Endothelial cell of umbilical vein (primary cell): ENCODE data around the gene ULK4. TPM values are rescaled to one million over a fixed set of nuclear protein-coding genes. Genes with fewer than 3 reads are reported as not detected.

Experiments
- BruUV-seq: library from RNA; stranded (reverse); fragments of 400-500 nt; replicated peaks from 2 replicates; lab custom pipeline; 2021; lab: Mats Ljungman, UMichigan
- CTCF ChIA-PET: fragments of 300-600, 350-600 bp; sonication (Branson Sonifier 250); formaldehyde crosslinking; loops from one replicate; lab custom pipeline; 2021; ENCODE audit warnings: antibody characterized with exemption, inconsistent platforms; lab: Charles Lee
- POLR2A ChIA-PET: fragments of 300-600, 350-600 bp; sonication (Branson Sonifier 250); formaldehyde crosslinking; loops from one replicate; lab custom pipeline; 2021; ENCODE audit warnings: antibody characterized with exemption, inconsistent platforms; lab: Charles Lee
- DNase-seq: peaks from one replicate; pipeline ENCODE4 v3.0.0-alpha.2; 2011; ENCODE audit warnings: low read depth, low spot score
- FAIRE-seq: peaks from 2 replicates; lab custom pipeline; 2011; peaks lifted over from hg19 to GRCh38; lab: Jason Lieb, UNC
- H2AFZ ChIP-seq: 2 replicates; pipeline ENCODE4 v1.6.0; 2012; ENCODE audit warnings: low read depth, low read length, control low read depth, inconsistent platforms
- H3K27ac ChIP-seq: 2 replicates; pipeline ENCODE4 v1.5.1; 2011; ENCODE audit warnings: low read depth, mild to moderate bottlenecking, control low read depth, low read length, moderate library complexity; ENCODE audit not compliant: insufficient read depth
- H3K27me3 ChIP-seq, 2 experiments: 2 replicates each; pipeline versions ENCODE4 v1.6.0 to v1.6.1; 2011; ENCODE audit warnings: low read length in 2 of 2, mixed read lengths in 1 of 2; ENCODE audit not compliant: control insufficient read depth in 2 of 2, insufficient read depth in 2 of 2
- H3K36me3 ChIP-seq, 2 experiments: 2 replicates in 1 of 2; 3 replicates in 1 of 2; pipeline ENCODE4 v1.5.1; 2011; ENCODE audit warnings: low read length in 2 of 2, mild to moderate bottlenecking in 1 of 2, moderate library complexity in 1 of 2; ENCODE audit not compliant: control insufficient read depth in 2 of 2, insufficient read depth in 2 of 2; ENCODE audit errors: extremely low read depth in 1 of 2
- H3K4me1 ChIP-seq: 3 replicates; pipeline ENCODE4 v1.5.1; 2011; ENCODE audit warnings: mild to moderate bottlenecking, low read length; ENCODE audit not compliant: control insufficient read depth, insufficient read depth; ENCODE audit errors: extremely low read depth
- H3K4me2 ChIP-seq: 2 replicates; pipeline ENCODE4 v1.6.1; 2011; ENCODE audit warnings: low read length, control low read depth, mixed read lengths; ENCODE audit not compliant: insufficient read depth
- H3K4me3 ChIP-seq, 3 experiments: fragments of 200-600 bp in 1 of 3; sonication (generic), shearing (Covaris generic) in 1 of 3; replicated peaks in 1 of 3; 2 replicates each; pipeline ENCODE4 v1.5.1; 2011 to 2016; ENCODE audit warnings: control low read depth in 3 of 3, low read length in 3 of 3, mild to moderate bottlenecking in 2 of 3, inconsistent platforms in 1 of 3, low read depth in 1 of 3, moderate library complexity in 1 of 3; ENCODE audit not compliant: insufficient read depth in 1 of 3
- H3K79me2 ChIP-seq: 2 replicates; pipeline ENCODE4 v1.6.0; 2012; ENCODE audit warnings: low read length, inconsistent platforms; ENCODE audit not compliant: control insufficient read depth, insufficient read depth
- H3K9ac ChIP-seq: replicated peaks from 2 replicates; pipeline ENCODE3; 2011; ENCODE audit warnings: low read length, control low read depth; ENCODE audit not compliant: insufficient read depth; ENCODE audit errors: extremely low read depth
- H3K9me1 ChIP-seq: replicated peaks from 3 replicates; pipeline ENCODE4 v1.6.0; 2011; ENCODE audit warnings: mild to moderate bottlenecking, low read length; ENCODE audit not compliant: control insufficient read depth, insufficient read depth; ENCODE audit errors: extremely low read depth
- H3K9me3 ChIP-seq: replicated peaks from 2 replicates; pipeline ENCODE4 v1.5.1; 2012; ENCODE audit warnings: low read length, inconsistent platforms; ENCODE audit not compliant: control insufficient read depth, insufficient read depth
- H4K20me1 ChIP-seq: replicated peaks from 2 replicates; pipeline ENCODE3; 2011; ENCODE audit warnings: mild to moderate bottlenecking, low read length; ENCODE audit not compliant: control insufficient read depth, insufficient read depth; ENCODE audit errors: extremely low read depth
- EZH2 ChIP-seq: IDR thresholded peaks from 2 replicates; pipeline ENCODE4 v1.6.1; 2012; ENCODE audit warnings: borderline replicate concordance, low read depth, mild to moderate bottlenecking, moderate library complexity, low read length, inconsistent platforms; ENCODE audit not compliant: severe bottlenecking
- FOS ChIP-seq: IDR thresholded peaks from 2 replicates; pipeline ENCODE4 v1.6.1; 2011; ENCODE audit warnings: mild to moderate bottlenecking, low read length, moderate library complexity, borderline replicate concordance; ENCODE audit not compliant: insufficient read depth
- GATA2 ChIP-seq: IDR thresholded peaks from 2 replicates; pipeline ENCODE4 v1.7.0; 2011; ENCODE audit warnings: low read depth, mild to moderate bottlenecking, moderate library complexity, mixed read lengths, low read length; ENCODE audit not compliant: insufficient read length, insufficient read depth
- JUN ChIP-seq: IDR thresholded peaks from 2 replicates; pipeline ENCODE4 v1.6.1; 2011; ENCODE audit warnings: borderline replicate concordance, low read depth; ENCODE audit not compliant: insufficient read length, insufficient read depth
- MYC ChIP-seq: IDR thresholded peaks from one replicate; pipeline ENCODE4 v1.6.1; 2011; ENCODE audit warnings: mild to moderate bottlenecking, low read depth, low read length
- POLR2A ChIP-seq: IDR thresholded peaks from 2 replicates; pipeline ENCODE4 v1.6.1; 2012; ENCODE audit warnings: low read depth, mild to moderate bottlenecking, control low read depth, low read length
- POLR2AphosphoS5 ChIP-seq: IDR thresholded peaks from 2 replicates; pipeline ENCODE4 v1.6.1; 2012; ENCODE audit warnings: low read depth, mild to moderate bottlenecking, control low read depth, low read length, moderate library complexity; ENCODE audit not compliant: insufficient read depth
- dilution Hi-C: fragments of 300-500 bp; cut with MboI; formaldehyde crosslinking; loops from one replicate; pipeline ENCODE4 v1.15.0; 2019; ENCODE audit warnings: low sequenced_read_pairs; ENCODE audit not compliant: extremely low pct_ligation_motif_present
- intact Hi-C: fragments of 100-400 bp; cut with micrococcal nuclease; formaldehyde crosslinking; loops from one replicate; pipeline ENCODE4 v1.10.0; 2022
- polyA plus RNA-seq, 4 experiments: library from polyadenylated mRNA; depleted of rRNA in 3 of 4; stranded (reverse) in 3 of 4; unstranded in 1 of 4; fragments of >200 nt; gene quantifications; 2 replicates each; pipeline versions ENCODE4 v1.2.1 to v1.2.3, GENCODE V29; 2011 to 2012; ENCODE audit warnings: missing spikeins in 1 of 4
- total RNA-seq: library from RNA; stranded (reverse); gene quantifications from 2 replicates; pipeline ENCODE4 v1.2.3, GENCODE V29; 2021
- TF ChIP-seq, protein P1 (sequence below): IDR thresholded peaks from 2 replicates; pipeline ENCODE4 v1.6.1; 2011; ENCODE audit not compliant: insufficient read depth, insufficient read length
- TF ChIP-seq, protein P2 (sequence below), 2 donors: IDR thresholded peaks; 1 replicate in 1 of 2; 2 replicates in 1 of 2; pipeline ENCODE4 v1.5.1; 2011; ENCODE audit warnings: low read length in 2 of 2, mild to moderate bottlenecking in 2 of 2, moderate library complexity in 2 of 2, control low read depth in 1 of 2, inconsistent platforms in 1 of 2, low read depth in 1 of 2; ENCODE audit not compliant: insufficient read depth in 1 of 2; ENCODE audit errors: extremely low read depth in 1 of 2

ULK4 gene
- total and polyA plus RNA-seq, 2 donors (not counting 3 experiments of a cell fraction or from before 2014, with no cell fraction given): 3.3 to 16.0 TPM

DNA sequence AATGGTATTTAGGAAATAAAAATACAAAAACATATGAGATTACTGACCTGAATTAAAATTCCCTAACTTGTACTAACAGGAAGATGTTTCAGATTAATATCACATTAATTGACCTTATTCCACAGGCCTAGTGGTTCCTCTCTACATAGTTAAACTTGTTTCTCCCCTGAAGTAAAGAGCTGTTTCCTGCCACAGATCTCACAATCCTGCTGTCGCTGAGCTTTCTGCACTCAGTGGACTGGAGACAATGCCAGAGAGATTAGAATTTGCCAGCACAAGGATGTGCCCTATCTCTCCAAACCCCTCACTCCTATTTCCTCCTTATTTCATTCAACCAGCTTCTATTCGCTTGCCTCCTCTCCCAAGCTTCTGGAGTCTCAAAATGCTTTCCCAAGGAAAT is 632.0 kb downstream of the ULK4 start:
- intact Hi-C loops: no loop called here
- FAIRE-seq: no peak
- H3K4me3 ChIP-seq: no peak overlapping the region
- H3K27me3 ChIP-seq: no peaks in the 10 kb centered on the region
- H3K4me1 ChIP-seq: no peaks in the 10 kb centered on the region
- no peaks in the 10 kb centered on the region for H3K9me1 ChIP-seq
- H3K9ac ChIP-seq: no peak overlapping the region
- H3K4me2 ChIP-seq: no peak overlapping the region
- no peaks in the 10 kb centered on the region for H4K20me1 ChIP-seq
- ChIA-PET CTCF (interaction anchor here (1.0 kb wide), 1 partner anchor 17 kb away, joined by 3 read pairs; no protein-coding TSS in a partner anchor), POLR2A (no interaction called here)
- no peak overlapping the region for H3K27ac ChIP-seq
- H3K36me3 ChIP-seq: no peaks in the 10 kb centered on the region
- H2AFZ ChIP-seq: no peak overlapping the region
- H3K79me2 ChIP-seq: no peaks in the 10 kb centered on the region
- BruUV-seq: no TSS peak
- no peak for DNase-seq
- dilution Hi-C loops: no loop called here
- TF ChIP-seq MYC (no peak), EZH2 (no peak), FOS (no peak), POLR2A (no peak), JUN (no peak), GATA2 (no peak), POLR2AphosphoS5 (no peak)
- TF ChIP-seq, protein P1, sequence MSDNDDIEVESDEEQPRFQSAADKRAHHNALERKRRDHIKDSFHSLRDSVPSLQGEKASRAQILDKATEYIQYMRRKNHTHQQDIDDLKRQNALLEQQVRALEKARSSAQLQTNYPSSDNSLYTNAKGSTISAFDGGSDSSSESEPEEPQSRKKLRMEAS: no peak
- TF ChIP-seq, protein P2, sequence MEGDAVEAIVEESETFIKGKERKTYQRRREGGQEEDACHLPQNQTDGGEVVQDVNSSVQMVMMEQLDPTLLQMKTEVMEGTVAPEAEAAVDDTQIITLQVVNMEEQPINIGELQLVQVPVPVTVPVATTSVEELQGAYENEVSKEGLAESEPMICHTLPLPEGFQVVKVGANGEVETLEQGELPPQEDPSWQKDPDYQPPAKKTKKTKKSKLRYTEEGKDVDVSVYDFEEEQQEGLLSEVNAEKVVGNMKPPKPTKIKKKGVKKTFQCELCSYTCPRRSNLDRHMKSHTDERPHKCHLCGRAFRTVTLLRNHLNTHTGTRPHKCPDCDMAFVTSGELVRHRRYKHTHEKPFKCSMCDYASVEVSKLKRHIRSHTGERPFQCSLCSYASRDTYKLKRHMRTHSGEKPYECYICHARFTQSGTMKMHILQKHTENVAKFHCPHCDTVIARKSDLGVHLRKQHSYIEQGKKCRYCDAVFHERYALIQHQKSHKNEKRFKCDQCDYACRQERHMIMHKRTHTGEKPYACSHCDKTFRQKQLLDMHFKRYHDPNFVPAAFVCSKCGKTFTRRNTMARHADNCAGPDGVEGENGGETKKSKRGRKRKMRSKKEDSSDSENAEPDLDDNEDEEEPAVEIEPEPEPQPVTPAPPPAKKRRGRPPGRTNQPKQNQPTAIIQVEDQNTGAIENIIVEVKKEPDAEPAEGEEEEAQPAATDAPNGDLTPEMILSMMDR (IDR thresholded peaks at IDR 0.05; ENCODE audit: extremely low read depth in 1 of 2, insufficient read depth in 1 of 2, low read depth in 1 of 2, low read length in 2 of 2): no peak
- no peaks in the 10 kb centered on the region for H3K9me3 ChIP-seq
